ENCODE data around the gene ANKRD11. TPM values are rescaled to one million over a fixed set of nuclear protein-coding genes. Genes with fewer than 3 reads are reported as not detected.

Gene ANKRD11
- total RNA-seq, 3 donors from 2014 or later, result 153 to 181 (median 162) TPM

DNA sequence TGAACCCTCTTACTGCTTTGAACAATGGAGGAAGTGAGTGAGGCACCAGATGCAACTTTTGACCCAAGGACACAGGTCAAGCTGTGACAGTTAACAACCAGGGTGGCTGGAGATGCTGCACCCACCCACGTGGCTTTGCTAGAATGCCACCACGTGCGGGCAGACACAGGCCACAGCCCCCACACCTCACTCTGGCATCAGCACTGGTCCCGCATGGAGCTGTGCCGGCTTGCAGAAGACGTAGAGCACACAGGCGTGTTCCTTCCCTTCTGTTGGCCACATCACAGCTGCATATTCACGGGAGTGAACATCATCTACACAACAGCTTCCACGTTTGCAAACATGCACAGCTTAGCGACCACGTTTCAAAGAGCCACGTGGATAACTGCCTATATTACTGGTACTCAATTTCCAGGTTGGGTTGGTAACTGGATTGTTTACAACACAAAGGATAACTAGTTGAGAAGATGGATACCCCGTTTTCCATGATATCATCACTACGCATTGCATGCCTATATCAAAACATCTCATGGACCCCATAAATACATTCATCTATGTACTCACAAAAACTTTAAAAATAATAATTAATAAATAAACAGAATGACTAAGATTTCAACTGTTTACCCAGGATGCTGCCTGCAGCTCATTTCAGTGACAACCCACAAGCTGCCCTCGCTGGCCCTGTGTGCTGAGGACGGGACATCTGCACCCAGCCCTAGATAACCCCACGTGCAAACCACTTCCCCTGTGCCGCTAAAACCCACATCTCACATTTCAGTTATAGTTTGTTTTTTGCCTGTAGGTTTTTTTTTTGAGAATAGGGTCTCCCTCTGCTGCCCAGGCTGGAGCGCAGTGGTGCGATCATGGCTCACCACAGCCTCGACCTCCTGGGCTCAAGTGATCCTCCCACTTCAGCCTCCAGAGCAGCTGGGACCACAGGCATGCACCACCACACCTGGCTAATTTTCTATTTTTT, 132.0 kb downstream of the ANKRD11 start:
- no peak for ATAC-seq
- Mint-ChIP-seq H3K4me1 (ENCODE audit: low read depth) (peaks cover 90% of the 10 kb centered on the region), H3K4me3 (peak overlapping the region; percentile 58), H3K9me3 (no peaks in the 10 kb centered on the region), H3K36me3 (ENCODE audit: insufficient read depth) (peaks cover 10% of the 10 kb centered on the region), H3K27me3 (ENCODE audit: low read depth) (no peaks in the 10 kb centered on the region)
- DNase-seq, result no peak

GRCh38 chr16:89357055-89357816, 133.1 kb downstream of the ANKRD11 start:
- H3K4me1 Mint-ChIP-seq (ENCODE audit: low read depth), result peaks cover 93% of the 10 kb centered on the region
- no peaks in the 10 kb centered on the region for H3K27me3 Mint-ChIP-seq (ENCODE audit: low read depth)
- peak overlapping the region; percentile 35 for H3K4me3 Mint-ChIP-seq
- peaks cover 10% of the 10 kb centered on the region for H3K36me3 Mint-ChIP-seq (ENCODE audit: insufficient read depth)
- no peaks in the 10 kb centered on the region for H3K9me3 Mint-ChIP-seq
- ATAC-seq (peak; percentile 54 to 60), DNase-seq (peak; percentile 66)

- H3K4me3 Mint-ChIP-seq, result no peak overlapping the region
- DNase-seq (no peak), ATAC-seq (no peak)
- H3K27me3 Mint-ChIP-seq (ENCODE audit: low read depth), result no peaks in the 10 kb centered on the region
- H3K9me3 Mint-ChIP-seq, result no peaks in the 10 kb centered on the region
- H3K36me3 Mint-ChIP-seq (ENCODE audit: insufficient read depth), result peaks cover 11% of the 10 kb centered on the region
- H3K4me1 Mint-ChIP-seq (ENCODE audit: low read depth), result peaks cover 92% of the 10 kb centered on the region
These were observed 134.7 kb downstream of the ANKRD11 start for GRCh38 chr16:89355686-89356085.

DNA sequence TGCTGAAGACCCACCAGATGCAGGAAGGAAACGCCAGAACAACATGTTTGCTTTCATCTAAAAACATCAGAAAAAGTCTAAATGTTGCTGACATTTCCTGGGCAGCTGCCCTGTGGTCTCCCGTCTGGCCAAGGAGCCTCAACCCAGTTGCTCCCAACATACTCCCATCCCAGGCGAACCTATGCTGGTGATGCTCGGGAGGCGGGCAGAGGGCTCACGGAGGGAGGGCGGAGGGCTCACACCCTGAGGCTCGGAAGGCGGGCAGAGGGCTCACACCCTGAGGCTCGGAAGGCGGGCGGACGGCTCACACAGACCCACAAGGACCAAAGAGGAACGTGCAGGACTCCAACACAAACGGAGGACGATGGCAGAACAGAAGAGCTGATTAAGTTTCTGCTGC, 135.4 kb downstream of the ANKRD11 start:
- no peaks in the 10 kb centered on the region for H3K9me3 Mint-ChIP-seq
- peaks cover 15% of the 10 kb centered on the region for H3K36me3 Mint-ChIP-seq (ENCODE audit: insufficient read depth)
- ATAC-seq (no peak), DNase-seq (no peak)
- H3K4me1 Mint-ChIP-seq (ENCODE audit: low read depth), result peaks cover 92% of the 10 kb centered on the region
- no peaks in the 10 kb centered on the region for H3K27me3 Mint-ChIP-seq (ENCODE audit: low read depth)
- no peak overlapping the region for H3K4me3 Mint-ChIP-seq

DNA sequence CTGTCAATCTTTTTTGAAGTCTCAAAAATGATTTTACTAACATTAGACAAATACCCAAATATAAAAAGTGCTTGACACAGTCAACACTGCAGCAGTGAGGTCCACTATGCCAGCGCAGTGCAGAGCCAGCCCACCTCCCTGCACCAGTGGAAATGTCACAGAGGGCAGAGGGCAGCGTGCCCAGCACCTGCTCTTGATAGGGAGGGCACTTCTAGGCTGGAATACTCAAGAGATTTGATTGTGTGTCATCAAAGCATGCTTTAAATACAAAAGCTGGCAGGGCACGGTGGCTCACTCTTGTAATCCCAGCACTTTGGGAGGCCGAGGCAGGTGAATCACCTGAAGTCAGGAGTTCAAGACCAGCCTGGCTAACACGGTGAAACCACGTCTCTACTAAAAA, 136.0 kb downstream of the ANKRD11 start:
- Mint-ChIP-seq H3K4me1 (ENCODE audit: low read depth) (peaks cover 92% of the 10 kb centered on the region), H3K9me3 (no peaks in the 10 kb centered on the region), H3K36me3 (ENCODE audit: insufficient read depth) (peaks cover 15% of the 10 kb centered on the region)

DNA sequence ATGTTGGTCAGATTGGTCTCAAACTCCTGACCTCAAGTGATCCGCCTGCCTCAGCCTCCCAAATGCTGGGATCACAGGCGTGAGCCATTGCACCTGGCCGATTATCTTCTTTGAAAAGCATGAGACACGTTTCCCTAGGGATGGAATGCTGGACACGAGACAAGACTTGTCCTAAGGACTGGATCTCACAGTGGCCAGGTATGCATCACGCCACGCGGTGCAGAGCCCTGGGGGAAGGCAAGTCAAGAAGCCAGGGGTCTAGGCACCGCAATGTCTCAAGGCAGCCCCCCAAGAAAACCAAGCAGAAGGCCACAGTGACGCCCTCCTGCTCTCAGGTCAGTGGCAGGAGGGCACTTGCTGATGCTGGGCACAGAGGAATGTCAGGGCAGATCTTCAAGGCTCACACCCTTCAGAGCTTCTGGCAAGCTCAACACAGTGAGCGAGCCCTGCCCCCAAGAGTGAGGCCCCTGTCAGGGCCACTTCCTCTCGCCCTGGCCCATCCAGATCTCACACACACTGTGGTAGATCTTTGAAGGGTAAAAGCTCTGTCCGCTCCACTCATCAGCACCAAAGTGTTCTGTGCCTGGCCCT, 138.2 kb downstream of the ANKRD11 start:
- no peaks in the 10 kb centered on the region for H3K9me3 Mint-ChIP-seq
- no peak for DNase-seq

More for the DNA sequence above, 136.0 kb downstream of the ANKRD11 start:
- H3K27me3 Mint-ChIP-seq (ENCODE audit: low read depth), result no peaks in the 10 kb centered on the region
- ATAC-seq, result no peak
- no peak overlapping the region for H3K4me3 Mint-ChIP-seq
- no peak for DNase-seq

DNA sequence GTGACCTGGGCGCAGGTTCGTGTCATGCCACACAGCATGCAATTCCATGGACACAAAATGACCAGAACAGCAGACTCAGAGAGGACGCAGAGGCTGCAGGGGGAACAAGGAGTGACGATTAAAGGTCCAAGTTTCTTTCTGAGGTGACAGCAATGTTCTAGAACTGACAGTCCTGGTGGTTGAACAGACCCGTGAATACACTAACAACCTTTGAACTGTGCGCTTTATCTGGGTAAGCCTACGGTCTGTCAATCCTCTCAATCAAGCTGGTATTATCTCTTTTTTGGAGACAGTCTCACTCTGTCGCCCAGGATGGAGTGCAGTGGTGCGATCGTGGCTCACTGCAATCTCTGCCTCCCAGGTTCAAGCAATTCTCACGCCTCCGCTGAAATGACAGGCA, 138.7 kb downstream of the ANKRD11 start:
- peaks cover 15% of the 10 kb centered on the region for H3K36me3 Mint-ChIP-seq (ENCODE audit: insufficient read depth)
- H3K4me1 Mint-ChIP-seq (ENCODE audit: low read depth), result peaks cover 91% of the 10 kb centered on the region
- ATAC-seq (no peak), DNase-seq (no peak)
- H3K4me3 Mint-ChIP-seq, result no peak overlapping the region
- H3K27me3 Mint-ChIP-seq (ENCODE audit: low read depth), result no peaks in the 10 kb centered on the region
- no peaks in the 10 kb centered on the region for H3K9me3 Mint-ChIP-seq

More for the DNA sequence above, 138.2 kb downstream of the ANKRD11 start:
- Mint-ChIP-seq H3K36me3 (ENCODE audit: insufficient read depth) (peaks cover 15% of the 10 kb centered on the region), H3K4me3 (no peak overlapping the region), H3K27me3 (ENCODE audit: low read depth) (no peaks in the 10 kb centered on the region), H3K4me1 (ENCODE audit: low read depth) (peaks cover 91% of the 10 kb centered on the region)
- no peak for ATAC-seq

DNA sequence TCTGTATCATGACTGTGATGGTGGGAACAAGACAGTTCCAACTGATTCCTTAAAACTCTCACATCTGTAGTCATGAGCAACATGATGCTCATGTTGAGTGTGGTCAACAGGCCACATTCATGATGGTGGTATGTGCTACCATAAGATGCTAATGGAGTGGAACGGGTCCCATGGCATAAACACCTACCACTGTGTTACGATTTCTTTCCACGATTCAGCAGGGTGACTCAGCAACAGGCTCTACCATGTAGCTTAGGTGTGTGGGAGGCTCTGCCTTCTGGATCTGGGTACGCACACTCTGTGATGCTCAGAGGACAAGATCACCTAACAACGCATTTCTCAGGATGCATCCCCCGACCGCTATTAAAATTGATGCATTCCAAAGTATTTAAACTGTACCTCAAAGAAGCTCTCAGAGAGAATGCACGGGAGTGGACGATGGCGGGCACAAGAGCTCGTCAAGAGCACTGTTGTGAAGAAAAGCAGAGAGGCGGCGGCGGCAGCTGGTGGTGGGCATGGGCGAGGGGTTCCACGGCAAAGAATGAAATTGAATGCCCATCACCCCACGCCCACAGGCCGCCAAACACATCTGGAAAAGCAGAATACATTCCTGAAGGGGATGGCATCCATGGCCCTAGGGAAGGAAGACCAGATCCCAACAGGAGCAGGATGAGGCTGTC, 139.5 kb downstream of the ANKRD11 start:
- peak; percentile 86 for ATAC-seq
- DNase-seq, result peak; percentile 45

DNA sequence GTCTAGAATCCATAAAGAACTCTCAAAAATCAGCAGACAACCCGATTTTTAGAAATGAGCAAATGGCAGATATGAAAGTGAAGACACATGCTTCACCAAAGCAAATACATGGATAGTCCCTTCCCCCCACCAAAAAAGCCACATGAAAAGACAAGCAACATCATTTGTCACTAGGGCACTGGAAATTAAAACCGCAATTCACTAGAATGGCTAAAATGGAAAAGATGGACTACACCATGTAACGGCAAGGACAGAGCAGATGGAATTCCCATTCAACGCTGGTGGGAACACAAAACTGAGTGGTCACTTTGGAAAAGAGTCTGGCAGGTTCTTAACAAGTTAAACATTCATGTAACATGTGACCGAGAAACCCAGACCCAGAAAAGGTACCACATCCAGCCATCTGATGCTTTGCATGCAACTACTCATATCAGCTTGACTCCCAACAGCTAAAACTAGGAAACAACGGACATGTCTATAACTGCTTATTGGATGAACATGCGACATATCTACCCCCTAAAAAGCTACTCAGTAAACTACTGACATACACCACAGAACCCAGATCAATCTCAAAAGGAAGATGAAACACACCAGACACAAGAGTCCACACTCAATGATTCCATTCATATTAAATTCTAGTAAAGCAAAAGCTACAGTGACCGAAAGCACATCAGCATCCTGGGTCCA, 140.3 kb downstream of the ANKRD11 start:
- Mint-ChIP-seq H3K36me3 (ENCODE audit: insufficient read depth) (peaks cover 10% of the 10 kb centered on the region), H3K9me3 (no peaks in the 10 kb centered on the region), H3K27me3 (ENCODE audit: low read depth) (no peaks in the 10 kb centered on the region), H3K4me3 (peak overlapping the region; percentile 5), H3K4me1 (ENCODE audit: low read depth) (peaks cover 94% of the 10 kb centered on the region)
- DNase-seq (no peak), ATAC-seq (peak; percentile 35 to 52)

More for the DNA sequence above, 139.5 kb downstream of the ANKRD11 start:
- no peaks in the 10 kb centered on the region for H3K27me3 Mint-ChIP-seq (ENCODE audit: low read depth)
- no peak overlapping the region for H3K4me3 Mint-ChIP-seq
- peaks cover 94% of the 10 kb centered on the region for H3K4me1 Mint-ChIP-seq (ENCODE audit: low read depth)
- no peaks in the 10 kb centered on the region for H3K9me3 Mint-ChIP-seq
- peaks cover 15% of the 10 kb centered on the region for H3K36me3 Mint-ChIP-seq (ENCODE audit: insufficient read depth)

GRCh38 chr16:89347807-89348206, 142.6 kb downstream of the ANKRD11 start:
- peaks cover 8% of the 10 kb centered on the region for H3K36me3 Mint-ChIP-seq (ENCODE audit: insufficient read depth)
- ATAC-seq, result peak in 1 of 2 donors; percentile 15
- no peaks in the 10 kb centered on the region for H3K27me3 Mint-ChIP-seq (ENCODE audit: low read depth)
- no peak overlapping the region for H3K4me3 Mint-ChIP-seq
- H3K4me1 Mint-ChIP-seq (ENCODE audit: low read depth), result peaks cover 94% of the 10 kb centered on the region
- no peaks in the 10 kb centered on the region for H3K9me3 Mint-ChIP-seq
- no peak for DNase-seq

DNA sequence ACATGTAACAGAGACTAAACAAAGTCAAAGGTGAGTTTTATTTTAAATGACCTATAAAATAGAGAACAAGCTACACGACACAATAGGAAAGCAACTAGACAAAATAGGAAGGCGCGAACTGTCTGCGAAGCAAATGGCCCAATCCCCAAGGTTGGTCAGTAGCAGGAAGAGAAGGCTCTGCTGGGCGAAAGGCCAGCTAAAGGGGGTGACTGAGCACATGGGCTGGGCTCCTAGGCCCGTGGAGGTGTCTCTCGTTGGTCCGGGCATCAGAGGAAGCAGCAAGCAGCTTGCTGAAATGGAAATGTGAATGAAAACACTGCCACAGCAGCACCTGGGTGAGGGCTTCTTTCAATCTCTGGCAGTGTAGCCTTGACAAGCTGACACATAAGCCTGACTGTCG, 143.5 kb downstream of the ANKRD11 start:
- Mint-ChIP-seq H3K9me3 (no peaks in the 10 kb centered on the region), H3K4me3 (no peak overlapping the region), H3K27me3 (ENCODE audit: low read depth) (no peaks in the 10 kb centered on the region), H3K36me3 (ENCODE audit: insufficient read depth) (peaks cover 8% of the 10 kb centered on the region), H3K4me1 (ENCODE audit: low read depth) (peaks cover 91% of the 10 kb centered on the region)
- ATAC-seq (no peak), DNase-seq (no peak)

DNA sequence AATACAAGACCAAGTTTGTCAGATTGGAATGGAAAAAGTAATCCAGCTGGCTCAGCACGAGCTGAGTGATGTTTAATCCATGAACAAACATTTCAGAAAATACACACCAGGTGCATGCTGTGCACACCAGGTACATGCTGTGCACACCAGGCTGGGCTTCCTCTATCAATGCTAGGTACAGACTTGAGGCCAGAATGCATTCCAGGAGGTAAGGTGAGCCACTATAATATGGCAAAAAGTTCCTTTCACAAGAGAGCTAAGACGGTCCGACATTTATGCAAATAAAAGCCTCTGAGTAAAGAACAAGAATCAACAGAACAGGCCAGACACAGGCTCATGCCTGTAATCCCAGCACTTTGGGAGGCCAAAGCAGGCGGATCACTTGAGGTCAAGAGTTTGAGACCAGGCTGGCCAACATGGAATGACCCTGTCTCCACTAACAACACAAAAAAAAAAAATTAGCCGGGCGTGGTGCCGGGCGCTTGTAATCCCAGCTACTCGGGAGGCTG, 144.7 kb downstream of the ANKRD11 start:
- Mint-ChIP-seq H3K4me3 (no peak overlapping the region), H3K9me3 (no peaks in the 10 kb centered on the region), H3K36me3 (ENCODE audit: insufficient read depth) (peaks cover 4% of the 10 kb centered on the region), H3K27me3 (ENCODE audit: low read depth) (no peaks in the 10 kb centered on the region), H3K4me1 (ENCODE audit: low read depth) (peaks cover 88% of the 10 kb centered on the region)
- ATAC-seq, result no peak
- no peak for DNase-seq

DNA sequence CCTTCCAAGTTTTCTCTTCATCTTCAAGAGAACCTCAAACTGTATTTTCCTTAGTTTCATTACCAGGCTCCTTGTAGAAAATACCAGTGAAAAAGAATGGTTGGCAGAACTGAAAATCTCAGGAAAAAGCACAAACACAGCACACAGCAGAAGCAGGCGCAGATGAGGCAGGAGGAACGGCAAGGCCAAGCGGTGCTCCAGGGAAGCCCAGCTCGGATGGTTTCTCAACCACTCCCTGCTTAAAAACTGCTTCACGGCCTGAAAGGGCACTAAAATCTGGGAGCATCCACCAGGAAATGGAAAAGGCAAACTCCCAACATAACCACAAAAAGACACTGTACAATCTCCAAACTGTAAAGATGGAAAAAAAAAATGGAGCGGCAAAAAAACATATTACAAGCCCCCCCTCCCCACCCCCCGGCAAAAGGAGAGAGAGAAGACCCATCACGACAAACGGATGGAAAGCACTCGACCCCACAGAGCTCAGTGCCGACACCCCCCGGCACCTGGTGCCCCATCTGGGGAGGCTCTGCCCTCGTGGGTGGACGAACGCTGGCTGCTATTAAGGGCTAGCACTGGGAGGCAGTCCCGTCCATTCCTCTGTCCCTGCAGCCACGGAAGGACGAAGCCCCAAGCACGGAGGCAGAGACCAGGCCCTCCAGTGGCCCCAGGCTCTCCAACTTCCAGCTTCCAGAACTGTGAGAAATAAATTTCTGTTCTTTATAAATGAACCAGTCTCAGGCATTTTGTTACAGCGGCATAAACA, 145.3 kb downstream of the ANKRD11 start:
- Mint-ChIP-seq H3K27me3 (ENCODE audit: low read depth) (no peaks in the 10 kb centered on the region), H3K9me3 (no peaks in the 10 kb centered on the region), H3K4me3 (no peak overlapping the region), H3K36me3 (ENCODE audit: insufficient read depth) (no peaks in the 10 kb centered on the region), H3K4me1 (ENCODE audit: low read depth) (peaks cover 85% of the 10 kb centered on the region)
- DNase-seq, result no peak
- no peak for ATAC-seq
